Measurements from ENCODE around the gene FAM9C.

GRCh38 chrX:13000301-13000811 is 44.1 kb downstream of the FAM9C start:
- TF ChIP-seq CTCF (IDR thresholded peaks at IDR 0.05), result no peak
- no peak for TF ChIP-seq POLR2A (IDR thresholded peaks at IDR 0.05; ENCODE audit: low read depth)
- no peak for TF ChIP-seq POLR2AphosphoS5 (IDR thresholded peaks at IDR 0.05)

Measured in esophagus muscularis mucosa (tissue), 3 donors.